Adrenal gland (tissue), 12 donors: Measurements from ENCODE around the gene ADD3. TPM values are rescaled to one million over a fixed set of nuclear protein-coding genes. Genes with fewer than 3 reads are reported as not detected.

Source experiments
- DNase-seq, 7 donors: peaks; one replicate each; pipeline ENCODE4 v3.0.0-alpha.2; 2019 to 2020
- H3K27ac ChIP-seq, 5 donors: fragments of 200-600 bp; sonication (generic) in 4 of 5; 1 replicate in 3 of 5; 2 replicates in 2 of 5; pipeline versions ENCODE4 v1.5.1 to v1.8.0; 2016 to 2020; ENCODE audit warnings: mild to moderate bottlenecking in 1 of 5
- H3K27me3 ChIP-seq: fragments of 200-600 bp; 2 replicates; pipeline ENCODE4 v1.8.0; 2021
- H3K36me3 ChIP-seq, 2 donors: fragments of 200-600 bp; replicated peaks in 1 of 2; 1 replicate in 1 of 2; 2 replicates in 1 of 2; pipeline versions ENCODE4 v1.5.1 to v1.8.0; 2018 to 2022
- H3K4me1 ChIP-seq, 2 donors: fragments of 200-600 bp; replicated peaks in 1 of 2; 1 replicate in 1 of 2; 2 replicates in 1 of 2; pipeline versions ENCODE4 v1.5.1 to v1.8.0; 2018 to 2021
- H3K4me3 ChIP-seq, 4 donors: fragments of 200-600 bp; sonication (generic) in 3 of 4; one replicate each; pipeline ENCODE4 v1.5.1; 2016 to 2018
- H3K9me3 ChIP-seq, 3 donors: fragments of 200-600 bp; sonication (generic) in 1 of 3; replicated peaks in 1 of 3; 1 replicate in 2 of 3; 2 replicates in 1 of 3; pipeline versions ENCODE4 v1.5.1 to v1.8.0; 2016 to 2021
- CTCF ChIP-seq, 6 experiments: fragments of 450-650 bp in 4 of 6; fragments of 200-600 bp in 2 of 6; sonication (generic) in 1 of 6; IDR thresholded peaks; 1 replicate in 5 of 6; 2 replicates in 1 of 6; pipeline versions ENCODE4 v1.5.1 to v1.8.0; 2016 to 2021; ENCODE audit warnings: antibody characterized with exemption in 6 of 6, mild to moderate bottlenecking in 2 of 6, moderate library complexity in 1 of 6
- POLR2A ChIP-seq, 2 donors: fragments of 450-650 bp; IDR thresholded peaks; one replicate each; pipeline ENCODE4 v1.6.1; 2017; ENCODE audit warnings: antibody characterized with exemption in 2 of 2, mild to moderate bottlenecking in 2 of 2, moderate library complexity in 1 of 2
- WGBS, 4 donors: extraction: QIAGEN DNeasy Blood & Tissue Kit in 2 of 4; methylation state at CpG; one replicate each; pipeline versions ENCODE4 v1.1.5 to v1.1.7; 2013 to 2017; 5-methylcytosine and 5-hydroxymethylcytosine counted together
- intact Hi-C, 2 donors: fragments of 100-400 bp; cut with DNase I; formaldehyde crosslinking; loops; one replicate each; pipeline versions ENCODE4 v1.14.1 to v1.15.0; 2022 to 2023
- polyA plus RNA-seq, 3 donors: library from polyadenylated mRNA; stranded (reverse); fragments of 200-250 nt in 2 of 3; fragments of 350-450 nt in 1 of 3; fragmentation: Illumina TruSeq in 1 of 3; extraction: RNeasy Lipid Tissue Mini Kit (QIAGEN cat#74804) in 1 of 3; gene quantifications; one replicate each; pipeline ENCODE4 v1.2.3, GENCODE V29; 2013 to 2014
- total RNA-seq, 9 donors: library from RNA; depleted of rRNA in 4 of 9; stranded (reverse); fragments of >200 nt in 4 of 9; fragments of 120-200 nt in 1 of 9; fragmentation: NEBNext Ultra II Directional in 1 of 9; extraction: Animal tissue kit (Norgen Biotek cat#: 25700) in 1 of 9; gene quantifications; one replicate each; pipeline versions ENCODE4 v1.1.0 to v1.2.4, GENCODE V29; 2013 to 2023
- donor health status: healthy with polysubstance abuse.
- donor health status: Bipolar disorder and iron deficiency.
- donor health status: DM: yes; HTN: yes; CAD: no.
- donor health status: DM: no; HTN: no; CAD: no.
- donor health status: DM: no; HTN: no; CAD: no.
- donor health status: DM: yes; HTN: yes; CAD: no.

The ADD3 gene
- total and polyA plus RNA-seq, 12 donors: 15.6 to 122 (median 43.4) TPM

GRCh38 chr10:110094786-110095185, 87.0 kb downstream of the ADD3 start:
- WGBS, 4 donors: 87 to 92% (median 89%) methylated on average over 2 of the region's 2 CpGs
- TF ChIP-seq CTCF (IDR thresholded peaks at IDR 0.05) (no peak), POLR2A (IDR thresholded peaks at IDR 0.05) (no peak)
- DNase-seq: no peak
- no peaks in the 10 kb centered on the region for H3K9me3 ChIP-seq
- peaks cover 0 to 7% of the 10 kb centered on the region in 2 donors for H3K4me1 ChIP-seq
- intact Hi-C loops: no loop called here
- no peak overlapping the region for H3K4me3 ChIP-seq
- H3K27ac ChIP-seq: no peak overlapping the region
- H3K36me3 ChIP-seq: no peaks in the 10 kb centered on the region
- H3K27me3 ChIP-seq: no peaks in the 10 kb centered on the region

GRCh38 chr10:110101464-110102144, 93.8 kb downstream of the ADD3 start:
- no peaks in the 10 kb centered on the region for H3K36me3 ChIP-seq
- intact Hi-C loops: no loop called here
- H3K4me1 ChIP-seq: peaks cover 0 to 11% of the 10 kb centered on the region in 2 donors
- H3K27me3 ChIP-seq: no peaks in the 10 kb centered on the region
- no peaks in the 10 kb centered on the region for H3K9me3 ChIP-seq
- peak overlapping the region in 2 of 5 donors; percentile 55 to 61 for H3K27ac ChIP-seq
- peak in 4 of 7 donors; percentile 28 to 39 (median 32) for DNase-seq
- 33 to 62% (median 45%) methylated on average over 2 of the region's 2 CpGs for WGBS, 4 donors
- H3K4me3 ChIP-seq: no peak overlapping the region
- TF ChIP-seq POLR2A (IDR thresholded peaks at IDR 0.05) (no peak), CTCF (IDR thresholded peaks at IDR 0.05) (no peak)

- intact Hi-C loops: no loop called here
- DNase-seq: no peak
- Histone ChIP-seq H3K9me3 (no peaks in the 10 kb centered on the region), H3K4me1 (peaks cover 0 to 4% of the 10 kb centered on the region in 2 donors), H3K36me3 (no peaks in the 10 kb centered on the region), H3K4me3 (no peak overlapping the region), H3K27me3 (no peaks in the 10 kb centered on the region), H3K27ac (no peak overlapping the region)
- TF ChIP-seq CTCF (IDR thresholded peaks at IDR 0.05): no peak
- no peak for TF ChIP-seq POLR2A (IDR thresholded peaks at IDR 0.05)
Observed at GRCh38 chr10:110103921-110104461, 96.2 kb downstream of the ADD3 start.

GRCh38 chr10:110105873-110106272, 98.1 kb downstream of the ADD3 start:
- no peaks in the 10 kb centered on the region for H3K27me3 ChIP-seq
- H3K9me3 ChIP-seq: no peaks in the 10 kb centered on the region
- intact Hi-C loops: no loop called here
- TF ChIP-seq POLR2A (IDR thresholded peaks at IDR 0.05): no peak
- TF ChIP-seq CTCF (IDR thresholded peaks at IDR 0.05): no peak
- no peak overlapping the region for H3K4me3 ChIP-seq
- no peak for DNase-seq
- no peak overlapping the region for H3K27ac ChIP-seq
- no peaks in the 10 kb centered on the region for H3K36me3 ChIP-seq
- H3K4me1 ChIP-seq: peaks cover 0 to 4% of the 10 kb centered on the region in 2 donors
